GM20431 (cell line): ENCODE measurements around the gene SREBF1.

Experiments
- in situ Hi-C: fragments of 300-500 bp; cut with MseI, MboI; formaldehyde crosslinking; loops from one replicate; pipeline ENCODE4 v1.15.0; 2020; ENCODE audit warnings: low sequenced_read_pairs; ENCODE audit not compliant: unreplicated experiment

SREBF1 gene

DNA sequence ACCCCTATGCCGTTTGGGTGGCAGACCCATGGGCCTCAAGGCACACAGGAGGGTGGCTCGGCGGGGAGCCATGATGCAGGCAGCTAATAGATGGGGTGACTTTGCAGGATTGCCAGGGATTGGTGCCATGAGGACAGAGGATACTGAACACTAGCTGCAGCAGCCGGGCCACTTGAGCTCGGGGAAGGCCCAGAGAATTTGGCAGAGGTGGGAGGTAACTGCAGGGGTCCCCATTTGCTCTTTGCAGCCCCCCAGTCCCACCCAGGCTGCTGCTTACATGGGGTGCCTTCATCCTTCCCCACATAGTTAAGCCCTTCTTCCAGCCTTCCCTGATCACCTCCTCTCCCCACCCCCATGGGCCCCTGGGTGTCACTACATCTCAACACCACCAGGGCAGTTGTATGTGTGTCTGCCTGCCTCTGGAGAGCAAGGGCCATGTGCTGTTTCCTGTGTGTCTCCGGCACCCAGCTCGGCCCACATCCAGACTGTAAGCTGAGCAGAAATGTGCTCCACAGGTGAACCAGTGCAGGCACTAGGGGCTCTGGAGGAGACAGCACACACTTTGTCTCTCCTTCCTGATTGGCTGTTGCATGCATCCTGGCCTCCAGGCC is 52.0 kb downstream of the SREBF1 start:
- in situ Hi-C loops = no loop called here

GRCh38 chr17:17783825-17784656 is 52.7 kb downstream of the SREBF1 start:
- in situ Hi-C loops = no loop called here

DNA sequence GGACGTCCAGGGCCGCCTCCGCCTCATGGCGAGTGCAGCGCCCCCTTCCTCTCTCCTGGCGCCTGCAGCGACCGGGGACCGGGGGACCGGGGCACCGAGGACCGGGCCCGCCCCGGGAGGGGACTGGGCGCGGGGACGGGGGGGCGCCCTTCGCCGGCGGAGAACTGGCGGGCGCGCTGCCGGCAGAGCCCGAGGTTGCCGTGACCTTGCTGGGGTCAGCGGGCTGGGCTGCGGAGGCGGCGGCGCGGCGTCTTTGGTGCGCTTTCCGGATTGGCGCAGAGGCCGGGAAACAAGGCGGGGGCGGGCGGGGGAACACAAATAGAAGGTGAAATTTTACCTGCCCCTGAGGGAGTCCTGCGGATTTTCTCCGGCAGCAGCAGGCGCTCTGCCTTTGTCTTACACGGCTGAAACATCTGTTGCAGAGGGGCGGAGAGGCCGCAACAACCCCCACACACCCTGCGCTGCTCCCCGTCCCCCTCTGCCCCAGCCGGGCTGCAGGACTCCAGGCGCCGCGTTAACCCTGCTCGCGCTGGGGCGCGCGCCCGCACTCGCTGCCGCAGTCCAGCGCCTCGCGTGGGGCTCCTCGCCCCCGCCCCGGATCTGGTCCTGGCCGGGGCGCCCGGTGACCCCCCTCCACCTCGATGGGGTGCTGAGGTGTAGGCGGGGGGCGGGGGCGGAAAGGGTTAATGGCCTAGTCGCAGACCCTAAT is 53.5 kb downstream of the SREBF1 start:
- in situ Hi-C loops = no loop called here

DNA sequence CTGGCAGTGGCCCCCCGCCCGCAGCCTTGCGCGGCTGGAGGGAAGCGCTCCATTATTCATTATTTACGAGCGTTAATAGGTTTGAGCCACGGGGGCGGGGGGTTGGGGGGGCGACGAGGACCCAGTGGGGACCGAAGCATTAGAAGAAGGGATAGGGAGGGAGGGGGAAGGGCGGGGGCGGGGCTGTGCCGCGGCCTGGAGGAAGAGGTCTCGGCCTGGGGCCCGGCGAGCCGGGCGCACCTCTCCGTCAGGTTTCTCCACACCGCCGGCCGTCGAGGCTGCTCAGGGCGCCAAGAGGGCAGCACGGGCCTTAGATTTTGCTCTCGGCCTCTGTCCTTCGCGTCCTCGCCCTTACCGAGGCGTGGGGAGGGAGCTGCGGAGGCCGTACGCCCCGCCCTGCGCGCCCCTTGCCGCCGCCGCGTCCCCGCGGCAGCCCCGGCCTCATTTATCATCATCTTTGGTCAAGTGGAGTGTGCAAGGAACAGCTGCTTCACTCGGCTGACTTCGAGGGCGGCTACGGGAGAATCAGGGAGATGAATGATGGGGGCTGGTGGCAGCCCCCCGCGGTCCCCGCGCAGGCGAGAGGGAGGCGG is 54.2 kb downstream of the SREBF1 start:
- in situ Hi-C loops = no loop called here

DNA sequence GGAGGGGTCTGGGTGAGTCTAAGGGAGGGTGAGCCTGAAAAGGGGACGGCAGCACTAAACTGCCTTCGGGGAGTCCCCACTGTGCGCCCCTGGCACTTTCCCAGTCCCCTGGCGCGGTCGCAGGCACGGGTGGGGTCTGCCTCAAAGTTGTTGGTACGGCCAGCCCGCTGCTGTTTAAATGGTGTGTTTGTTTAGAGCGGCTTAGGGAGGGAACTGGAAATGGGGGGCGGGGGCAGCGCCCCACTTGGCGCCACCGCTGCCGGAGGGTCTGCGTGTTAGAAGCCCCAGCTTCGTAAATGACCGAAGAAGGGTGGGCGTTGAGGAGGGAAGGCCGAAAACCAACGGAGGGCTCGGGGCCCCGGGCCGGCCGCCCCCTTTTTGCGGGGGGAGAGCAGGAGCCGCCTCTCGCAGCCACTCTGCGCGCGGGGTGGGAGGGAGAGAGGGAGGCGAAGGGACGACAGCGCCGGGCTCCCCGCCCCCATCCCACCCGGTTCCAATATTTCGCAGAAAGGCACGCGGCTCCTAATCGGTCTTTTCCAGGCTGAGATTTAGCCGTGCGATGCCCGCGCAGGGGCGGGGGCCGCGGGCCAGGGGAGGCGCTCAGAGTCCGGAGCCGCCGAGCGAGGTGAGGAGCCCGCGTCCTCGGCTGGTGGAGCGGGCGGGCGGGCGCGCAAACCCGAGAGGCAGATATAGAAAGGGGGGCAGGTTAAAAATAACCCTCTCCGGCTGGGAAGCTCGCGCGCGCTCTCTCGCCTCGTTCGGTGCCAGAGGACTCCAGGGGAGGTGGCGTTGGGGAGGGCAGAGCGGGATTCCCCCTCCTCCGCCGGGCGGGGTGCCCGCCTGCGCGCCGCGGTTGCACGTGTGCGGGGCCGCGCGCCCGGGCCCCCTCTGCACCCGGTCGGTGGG is 54.9 kb downstream of the SREBF1 start:
- in situ Hi-C loops = no loop called here

DNA sequence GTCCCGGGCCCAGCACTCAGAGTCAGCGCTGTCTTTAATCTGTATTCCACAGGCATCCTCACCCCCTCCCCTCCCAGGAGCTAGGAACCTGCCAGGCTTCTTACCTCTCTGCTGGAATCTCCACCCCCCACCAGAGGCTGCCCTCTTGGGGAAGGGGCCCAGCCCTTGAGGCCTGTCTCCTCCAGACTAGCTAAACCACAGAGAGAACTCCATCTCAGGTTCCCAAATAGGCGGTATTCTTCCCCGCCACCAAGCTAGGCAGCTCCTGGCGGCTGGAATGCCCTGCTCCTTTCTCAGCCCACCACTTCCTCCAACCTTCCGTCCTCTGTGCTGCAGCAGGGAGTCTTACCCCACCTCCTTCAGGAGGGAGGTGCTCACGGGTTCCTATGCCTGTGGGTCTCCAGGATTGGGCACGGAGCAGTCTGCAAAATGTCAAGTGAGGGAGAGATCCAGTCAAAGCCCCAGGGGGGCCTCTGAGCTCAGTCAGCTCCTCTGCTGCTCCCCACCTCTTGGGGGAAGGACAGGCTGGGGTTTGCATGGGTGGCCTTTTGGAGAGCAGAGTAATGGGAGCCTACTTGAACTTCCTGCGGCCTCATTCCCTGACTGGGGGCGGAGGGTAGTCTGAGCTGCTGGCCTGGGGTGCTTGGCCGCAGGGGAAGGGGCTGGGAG is 55.7 kb downstream of the SREBF1 start:
- in situ Hi-C loops = no loop called here

DNA sequence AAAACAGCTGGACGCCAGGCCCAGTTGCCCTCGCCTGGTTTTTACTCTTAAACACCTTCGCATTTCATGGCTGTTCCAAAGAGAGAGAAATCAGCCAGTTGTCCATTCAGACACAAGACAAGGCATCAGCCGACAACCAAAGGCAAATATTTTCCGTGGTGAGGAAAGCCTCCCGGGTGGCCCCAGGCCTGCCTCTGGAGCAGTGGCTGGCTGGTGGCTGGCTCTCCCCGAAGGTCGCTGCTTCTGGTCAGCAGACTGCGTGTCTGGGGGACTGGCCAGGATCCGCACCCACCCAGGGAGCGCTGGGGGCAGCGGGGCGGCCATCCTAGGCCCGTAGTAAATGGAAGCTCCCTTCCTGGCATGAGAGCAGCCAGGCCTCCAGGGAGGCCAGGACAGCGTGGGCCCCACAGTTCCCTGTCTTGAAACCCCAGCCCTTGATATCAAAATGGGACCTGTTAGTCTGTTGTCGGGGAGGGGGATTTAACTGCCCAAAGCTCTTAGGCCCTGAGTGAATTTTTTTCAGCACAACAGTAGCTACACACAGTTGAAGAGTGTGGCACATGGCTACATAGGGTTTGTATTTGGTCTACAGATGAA is 57.7 kb downstream of the SREBF1 start:
- in situ Hi-C loops = no loop called here

DNA sequence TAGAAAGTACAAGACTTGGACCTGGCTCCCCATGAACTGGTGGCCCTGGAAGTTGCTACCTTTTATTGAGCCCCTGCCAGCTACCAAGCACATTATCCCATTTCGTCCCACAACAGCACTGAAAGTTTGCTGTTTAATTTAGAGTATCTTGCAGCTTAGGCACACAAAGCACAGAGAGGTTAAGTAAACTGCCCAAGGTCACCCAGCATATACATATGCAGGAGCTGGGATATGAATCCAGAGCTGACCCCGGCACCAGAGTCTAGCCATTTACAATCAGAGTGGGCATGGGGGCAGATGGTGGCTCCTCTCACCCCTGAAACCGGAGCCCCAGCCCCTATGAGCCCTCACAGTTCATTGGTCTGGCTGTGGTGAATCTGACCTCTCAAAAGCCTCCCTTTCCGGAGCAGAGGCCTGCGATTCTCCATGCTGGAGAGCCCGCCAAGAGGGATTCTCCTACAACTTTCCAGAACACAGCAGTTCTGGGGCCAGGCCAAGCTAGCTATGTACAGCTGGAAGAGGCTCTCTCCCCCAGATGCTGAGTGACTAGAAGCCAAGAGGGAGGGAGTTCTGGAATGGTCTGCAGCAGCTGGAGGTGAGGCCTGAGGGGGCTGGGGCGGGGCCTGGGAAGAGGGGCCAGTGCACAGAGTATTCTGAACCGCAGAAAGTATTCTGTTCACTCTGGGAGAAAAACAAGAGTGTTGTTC is 58.3 kb downstream of the SREBF1 start:
- in situ Hi-C loops = no loop called here

DNA sequence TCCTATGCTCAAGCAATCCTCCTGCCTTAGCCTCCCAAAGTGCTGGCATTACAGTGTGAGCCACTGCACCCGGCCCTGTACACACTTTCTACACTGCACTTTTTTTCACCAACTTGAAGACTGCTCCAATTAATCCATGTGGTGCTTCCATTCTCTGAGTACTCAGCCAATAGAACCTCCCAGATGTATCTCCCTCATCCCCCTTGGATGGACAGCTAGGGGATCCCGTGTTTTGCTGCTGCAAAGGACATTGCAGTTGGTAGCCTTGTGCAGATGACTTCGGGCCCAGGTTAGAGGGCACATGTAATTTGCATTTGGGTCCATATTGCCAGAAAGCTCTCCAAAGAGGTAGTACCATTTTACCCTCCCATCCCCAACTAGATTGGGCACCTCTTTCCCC is 59.9 kb downstream of the SREBF1 start:
- in situ Hi-C loops = no loop called here

DNA sequence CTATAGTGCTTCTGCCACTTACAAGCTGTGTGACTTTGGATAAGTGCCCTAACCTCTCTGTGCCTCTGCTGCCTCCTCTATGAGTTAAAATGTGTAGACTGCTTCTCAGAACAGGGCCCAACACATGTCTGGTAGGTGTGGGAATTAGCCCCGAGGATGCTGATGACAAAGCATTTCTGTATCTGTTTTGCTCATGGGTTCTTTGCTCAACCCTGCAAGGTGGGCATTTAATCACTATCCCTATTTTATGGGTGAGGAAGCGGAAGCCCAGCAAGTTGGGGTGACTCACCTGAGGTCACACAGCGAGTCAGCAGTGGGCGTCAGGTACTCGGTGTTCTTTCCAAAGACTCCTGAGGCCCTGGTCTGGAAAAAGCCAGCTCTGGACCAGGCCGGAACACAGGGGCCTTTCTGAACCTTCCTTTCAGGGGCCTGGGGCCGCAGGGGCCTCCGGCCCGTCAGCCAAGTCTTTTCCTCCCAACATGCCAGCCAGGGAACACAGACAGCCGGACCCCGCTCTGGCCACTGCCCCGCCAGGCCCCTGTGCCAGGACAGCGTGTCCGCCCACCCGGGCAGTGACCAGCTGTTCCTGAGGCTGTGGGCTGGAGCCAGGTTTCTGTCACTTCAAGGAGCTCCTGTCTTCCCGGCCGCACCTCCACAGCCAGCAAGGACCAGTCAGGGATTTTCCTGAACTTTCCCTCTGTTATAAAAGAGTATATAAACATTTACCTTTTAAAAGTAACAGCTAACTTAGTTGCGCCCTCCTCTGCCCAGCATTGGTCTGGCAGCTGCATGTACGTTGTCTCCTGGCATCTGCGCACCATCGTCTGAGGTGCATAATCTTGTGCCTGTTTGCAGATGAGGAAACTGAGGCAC is 62.5 kb downstream of the SREBF1 start:
- in situ Hi-C loops = no loop called here

DNA sequence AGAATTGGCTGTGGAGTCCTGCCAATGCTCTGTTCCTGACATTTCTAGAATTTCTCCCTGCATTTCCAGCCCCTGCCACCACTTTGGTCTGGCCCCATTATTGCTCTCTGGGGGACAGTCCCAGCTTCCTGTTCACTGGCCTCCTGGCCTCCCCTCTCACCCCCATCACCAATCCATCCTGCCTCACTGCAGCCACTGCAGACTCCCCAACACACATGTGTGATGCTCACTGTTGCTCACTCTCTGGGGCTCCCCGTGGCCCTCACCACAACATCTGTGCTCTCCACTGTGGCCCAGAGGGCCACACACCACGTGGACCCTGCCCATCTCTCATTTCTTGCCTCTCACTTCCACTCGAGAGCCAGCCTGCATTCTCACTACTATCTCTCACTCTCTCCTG is 64.6 kb downstream of the SREBF1 start:
- in situ Hi-C loops = no loop called here

DNA sequence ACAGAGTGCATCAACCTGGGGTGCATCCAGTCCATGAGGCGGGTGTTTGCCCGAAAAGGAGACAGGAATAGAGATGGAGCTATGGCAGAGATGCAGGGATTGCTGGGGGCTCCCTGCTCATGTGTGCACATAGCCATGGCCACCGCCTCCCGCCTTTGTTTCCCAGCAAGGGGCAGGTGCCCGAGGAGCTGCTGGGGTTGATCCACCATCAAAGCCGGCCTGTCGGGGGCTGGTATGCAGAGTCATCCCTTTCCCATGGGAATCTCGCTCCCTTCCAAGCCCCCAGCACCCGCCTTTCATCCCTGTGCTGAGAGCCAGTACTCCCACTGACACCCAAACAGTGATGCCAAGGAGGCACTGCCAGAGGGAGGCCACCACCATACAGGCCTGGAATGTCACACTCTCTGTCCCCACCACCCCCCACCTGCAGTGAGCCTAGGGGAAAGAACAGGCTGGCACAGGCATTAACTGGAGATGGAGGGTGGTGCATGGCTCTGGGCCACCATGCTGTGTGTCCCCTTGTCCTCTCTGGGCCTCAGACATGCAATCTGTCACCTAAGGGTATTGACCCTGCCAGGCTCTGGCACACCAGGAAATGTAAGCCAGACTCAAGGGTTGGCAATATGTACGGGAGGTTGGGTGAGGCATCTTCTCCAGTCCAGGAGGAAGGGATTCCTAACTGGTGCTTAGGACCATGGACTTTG is 65.1 kb downstream of the SREBF1 start:
- in situ Hi-C loops = no loop called here

- in situ Hi-C loops = no loop called here
Observed at GRCh38 chr17:17770632-17771044, 66.1 kb downstream of the SREBF1 start.

- in situ Hi-C loops = no loop called here
Observed at GRCh38 chr17:17769869-17770631, 66.7 kb downstream of the SREBF1 start.

GRCh38 chr17:17768424-17769088 is 68.2 kb downstream of the SREBF1 start:
- in situ Hi-C loops = no loop called here
